Tibial artery (tissue), 4 donors: ENCODE data around the gene ATF7.
"Not testable (repeated sequence)": the region's sequence is repeated elsewhere in the genome, so short reads cannot be mapped to it uniquely, and the experiment has no call there.

ENCODE experiments used
- DNase-seq, 2 donors: peaks; one replicate each; pipeline ENCODE4 v3.0.0-alpha.2; 2019
- H3K27ac ChIP-seq, 2 donors: fragments of 200-600 bp; sonication (generic) in 1 of 2; 1 replicate in 1 of 2; 2 replicates in 1 of 2; pipeline ENCODE4 v1.5.1; 2018 to 2019; ENCODE audit warnings: mild to moderate bottlenecking in 1 of 2
- H3K27me3 ChIP-seq, 2 donors: fragments of 200-600 bp; sonication (generic) in 1 of 2; one replicate each; pipeline versions ENCODE4 v1.5.1 to v1.6.0; 2016 to 2019
- H3K36me3 ChIP-seq, 3 donors: fragments of 200-600 bp; sonication (generic) in 2 of 3; one replicate each; pipeline ENCODE4 v1.5.1; 2016 to 2019; ENCODE audit warnings: mild to moderate bottlenecking in 2 of 3
- H3K4me1 ChIP-seq, 4 donors: fragments of 200-600 bp; sonication (generic) in 2 of 4; 1 replicate in 3 of 4; 2 replicates in 1 of 4; pipeline ENCODE4 v1.5.1; 2016 to 2019
- H3K4me3 ChIP-seq, 2 donors: fragments of 200-600 bp; sonication (generic) in 1 of 2; 1 replicate in 1 of 2; 2 replicates in 1 of 2; pipeline ENCODE4 v1.5.1; 2018 to 2019; ENCODE audit warnings: mild to moderate bottlenecking in 2 of 2
- H3K9me3 ChIP-seq, 3 donors: fragments of 200-600 bp; sonication (generic) in 1 of 3; one replicate each; pipeline ENCODE4 v1.5.1; 2016 to 2019
- intact Hi-C: fragments of 100-400 bp; cut with DNase I; formaldehyde crosslinking; loops from one replicate; pipeline ENCODE4 v1.15.0; 2023; ENCODE audit warnings: low total_unique reads
- TF ChIP-seq, protein P1 (sequence below), 2 experiments: fragments of 200-600 bp in 1 of 2; fragments of 450-650 bp in 1 of 2; IDR thresholded peaks; one replicate each; pipeline ENCODE4 v1.5.1; 2017 to 2019; ENCODE audit warnings: antibody characterized with exemption in 2 of 2, mild to moderate bottlenecking in 1 of 2, moderate library complexity in 1 of 2

The ATF7 gene

DNA sequence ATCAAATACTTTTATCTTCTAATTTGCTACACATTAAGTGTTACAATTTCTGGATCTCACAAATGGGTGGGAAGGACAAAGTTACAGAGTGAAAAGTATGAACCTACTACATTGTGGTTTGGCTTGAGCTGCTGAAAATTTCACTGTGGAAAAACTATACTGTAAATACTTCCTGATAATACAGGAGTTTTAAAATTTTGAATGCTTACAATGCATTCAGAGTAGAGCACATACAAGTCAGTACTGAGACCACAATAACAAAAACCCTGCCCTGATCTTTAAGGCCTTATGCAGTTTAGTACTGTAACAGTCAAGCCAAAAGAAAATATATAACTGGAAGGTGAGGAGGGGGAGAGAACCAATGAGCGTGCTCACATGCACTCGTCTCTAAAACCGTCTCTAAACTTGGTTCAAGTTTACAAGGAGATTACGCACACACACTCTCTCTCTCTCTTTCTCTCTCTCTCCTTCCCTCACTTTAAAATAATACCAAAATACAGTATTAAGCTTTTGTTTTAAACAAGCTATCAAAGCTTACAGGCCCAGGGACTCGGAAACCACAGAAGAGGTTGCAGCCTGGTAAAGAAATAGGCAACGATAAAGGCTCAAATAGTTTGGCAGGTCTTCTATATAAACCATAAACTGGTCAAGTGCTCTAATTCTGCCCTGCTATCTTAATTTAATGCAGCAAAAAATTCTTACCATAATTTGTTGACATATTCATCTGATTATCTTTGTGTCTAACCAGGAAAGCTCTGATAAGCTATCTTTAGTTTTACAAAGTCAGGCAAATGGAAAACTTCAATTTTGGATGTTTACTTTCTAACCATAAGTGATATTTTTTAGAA, 58.0 kb downstream of the ATF7 start:
- Histone ChIP-seq H3K9me3 (no peaks in the 10 kb centered on the region), H3K27ac (no peak overlapping the region), H3K27me3 (no peaks in the 10 kb centered on the region), H3K4me1 (peaks cover 0 to 49% (median 32%) of the 10 kb centered on the region in 4 donors), H3K4me3 (no peak overlapping the region), H3K36me3 (peaks cover 0 to 15% (median 9%) of the 10 kb centered on the region in 3 donors)
- no peak for DNase-seq
- intact Hi-C loops, result no loop called here
- TF ChIP-seq, protein P1, sequence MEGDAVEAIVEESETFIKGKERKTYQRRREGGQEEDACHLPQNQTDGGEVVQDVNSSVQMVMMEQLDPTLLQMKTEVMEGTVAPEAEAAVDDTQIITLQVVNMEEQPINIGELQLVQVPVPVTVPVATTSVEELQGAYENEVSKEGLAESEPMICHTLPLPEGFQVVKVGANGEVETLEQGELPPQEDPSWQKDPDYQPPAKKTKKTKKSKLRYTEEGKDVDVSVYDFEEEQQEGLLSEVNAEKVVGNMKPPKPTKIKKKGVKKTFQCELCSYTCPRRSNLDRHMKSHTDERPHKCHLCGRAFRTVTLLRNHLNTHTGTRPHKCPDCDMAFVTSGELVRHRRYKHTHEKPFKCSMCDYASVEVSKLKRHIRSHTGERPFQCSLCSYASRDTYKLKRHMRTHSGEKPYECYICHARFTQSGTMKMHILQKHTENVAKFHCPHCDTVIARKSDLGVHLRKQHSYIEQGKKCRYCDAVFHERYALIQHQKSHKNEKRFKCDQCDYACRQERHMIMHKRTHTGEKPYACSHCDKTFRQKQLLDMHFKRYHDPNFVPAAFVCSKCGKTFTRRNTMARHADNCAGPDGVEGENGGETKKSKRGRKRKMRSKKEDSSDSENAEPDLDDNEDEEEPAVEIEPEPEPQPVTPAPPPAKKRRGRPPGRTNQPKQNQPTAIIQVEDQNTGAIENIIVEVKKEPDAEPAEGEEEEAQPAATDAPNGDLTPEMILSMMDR (IDR thresholded peaks at IDR 0.05), result no peak

DNA sequence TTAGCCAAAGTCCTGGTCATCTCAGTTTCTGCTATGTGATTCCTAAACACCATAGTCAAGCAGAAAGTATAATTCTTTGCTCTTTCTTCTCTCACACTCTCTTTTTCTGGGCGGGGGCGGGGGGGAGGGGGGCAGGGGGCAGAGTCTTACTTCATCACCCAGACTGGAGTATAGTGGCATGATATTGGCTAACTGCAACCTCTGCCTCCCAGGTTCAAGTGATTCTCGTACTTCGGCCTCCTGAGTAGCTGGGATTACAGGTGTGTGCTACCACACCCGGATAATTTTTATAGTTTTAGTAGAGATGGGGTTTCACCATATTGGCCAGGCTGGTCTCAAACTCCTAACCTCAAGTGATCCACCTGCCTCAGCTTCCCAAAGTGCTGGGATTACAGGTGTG, 60.8 kb downstream of the ATF7 start:
- intact Hi-C loops, H3K9me3 ChIP-seq, H3K36me3 ChIP-seq, H3K4me3 ChIP-seq, H3K27me3 ChIP-seq, DNase-seq: not testable (repeated sequence)
- H3K4me1 ChIP-seq, result peaks cover 0 to 75% (median 54%) of the 10 kb centered on the region in 4 donors
- peak overlapping the region in 1 of 2 donors; percentile 20 for H3K27ac ChIP-seq

DNA sequence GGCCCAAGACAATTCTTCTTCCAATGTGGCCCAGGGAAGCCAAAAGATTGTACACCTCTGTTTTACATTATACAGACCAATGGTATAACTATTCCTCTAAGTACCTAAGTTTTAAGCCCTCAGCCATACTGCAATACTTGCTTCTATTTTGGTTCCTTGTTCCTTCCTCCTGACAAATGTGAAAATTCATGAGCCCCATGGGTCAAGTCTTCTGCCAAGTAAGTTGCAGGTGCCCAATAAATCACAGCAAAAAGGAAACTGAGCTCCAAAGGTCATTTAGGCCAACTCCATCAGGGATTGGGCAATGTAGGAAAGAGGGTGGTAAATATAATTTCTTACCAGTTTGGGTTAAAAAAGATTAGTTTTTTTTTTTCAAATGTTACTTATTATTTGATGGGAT, 61.2 kb downstream of the ATF7 start:
- Histone ChIP-seq H3K4me3 (no peak overlapping the region), H3K27ac (peak overlapping the region in 1 of 2 donors; percentile 27), H3K27me3 (no peaks in the 10 kb centered on the region), H3K36me3 (no peaks in the 10 kb centered on the region), H3K4me1 (peaks cover 0 to 79% (median 59%) of the 10 kb centered on the region in 4 donors), H3K9me3 (no peaks in the 10 kb centered on the region)
- intact Hi-C loops, result no loop called here
- no peak for DNase-seq
- TF ChIP-seq, protein P1 (IDR thresholded peaks at IDR 0.05), result no peak

DNA sequence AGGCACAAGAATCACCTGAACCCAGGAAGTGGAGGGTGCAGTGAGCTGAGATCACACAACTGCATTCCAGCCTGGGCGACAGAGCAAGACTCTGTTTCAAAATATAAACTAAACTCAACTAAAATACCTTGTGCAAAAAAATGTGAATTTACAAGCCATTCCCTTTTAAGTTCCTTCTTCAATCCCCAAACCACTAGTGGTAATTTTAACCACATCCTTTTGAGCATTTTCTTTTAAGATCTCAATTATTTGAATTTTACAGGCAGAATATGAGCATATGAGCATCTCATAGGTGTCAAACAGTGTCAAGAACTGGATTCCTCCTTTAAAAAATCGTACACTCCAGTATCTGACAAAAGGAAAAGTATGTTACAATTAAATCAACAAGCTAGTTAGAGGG, 61.9 kb downstream of the ATF7 start:
- no peak for DNase-seq
- no peaks in the 10 kb centered on the region for H3K9me3 ChIP-seq
- TF ChIP-seq, protein P1 (IDR thresholded peaks at IDR 0.05), result no peak
- peak overlapping the region in 1 of 2 donors; percentile 27 for H3K27ac ChIP-seq
- H3K27me3 ChIP-seq, result no peaks in the 10 kb centered on the region
- intact Hi-C loops, result no loop called here
- no peak overlapping the region for H3K4me3 ChIP-seq
- no peaks in the 10 kb centered on the region for H3K36me3 ChIP-seq
- peaks cover 0 to 85% (median 63%) of the 10 kb centered on the region in 4 donors for H3K4me1 ChIP-seq

DNA sequence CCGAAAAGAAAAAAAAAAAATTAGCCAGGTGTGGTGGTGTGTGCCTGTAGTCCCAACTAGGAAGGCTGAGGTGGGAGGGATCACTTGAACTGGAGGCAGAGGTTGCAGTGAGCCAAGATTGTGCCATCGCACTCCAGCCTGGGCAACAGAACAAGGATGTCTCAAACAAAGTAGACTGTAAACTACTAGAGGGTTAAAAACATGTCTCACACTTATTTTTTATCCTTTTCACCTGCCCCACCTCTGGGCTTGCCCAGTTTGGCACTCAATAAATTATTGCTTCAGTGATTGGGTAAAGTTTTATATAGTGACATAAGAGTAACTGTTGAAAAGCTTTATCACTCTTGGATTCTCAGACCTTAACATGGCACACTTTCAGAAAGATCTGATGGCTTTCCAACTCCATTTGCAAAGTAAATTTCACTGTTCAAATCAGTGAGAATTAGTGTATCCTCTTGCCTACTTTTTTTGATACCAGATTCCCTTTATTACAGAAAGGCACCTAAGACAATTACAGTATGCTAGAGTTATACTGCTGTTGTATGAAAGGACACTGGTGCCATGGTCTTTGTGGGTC, 62.6 kb downstream of the ATF7 start:
- H3K4me3 ChIP-seq, result no peak overlapping the region
- peaks cover 0 to 85% (median 64%) of the 10 kb centered on the region in 4 donors for H3K4me1 ChIP-seq
- no peak for DNase-seq
- TF ChIP-seq, protein P1 (IDR thresholded peaks at IDR 0.05), result no peak
- intact Hi-C loops, result no loop called here
- no peaks in the 10 kb centered on the region for H3K27me3 ChIP-seq
- peak overlapping the region in 1 of 2 donors; percentile 22 for H3K27ac ChIP-seq
- H3K9me3 ChIP-seq, result no peaks in the 10 kb centered on the region
- no peaks in the 10 kb centered on the region for H3K36me3 ChIP-seq

DNA sequence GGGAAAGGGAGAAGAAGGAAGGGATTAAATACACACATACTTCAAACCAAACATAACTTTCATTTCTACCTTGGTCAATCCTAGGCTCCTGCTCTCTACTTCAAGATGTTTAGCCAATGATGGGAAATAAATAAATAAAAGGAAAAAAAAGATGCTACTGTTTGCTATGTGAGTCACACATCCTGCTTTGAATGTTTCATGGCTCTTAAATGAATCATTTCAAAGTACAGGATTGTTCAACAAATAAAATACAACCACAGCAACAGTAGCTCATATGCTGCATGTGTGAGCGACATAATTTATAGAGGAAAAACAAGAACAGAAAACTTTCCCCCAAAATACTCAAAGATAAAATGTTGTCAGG, 64.6 kb downstream of the ATF7 start:
- H3K4me3 ChIP-seq, result no peak overlapping the region
- no peaks in the 10 kb centered on the region for H3K36me3 ChIP-seq
- intact Hi-C loops, result no loop called here
- DNase-seq, result no peak
- no peaks in the 10 kb centered on the region for H3K9me3 ChIP-seq
- TF ChIP-seq, protein P1 (IDR thresholded peaks at IDR 0.05), result no peak
- peaks cover 0 to 84% (median 65%) of the 10 kb centered on the region in 4 donors for H3K4me1 ChIP-seq
- peak overlapping the region; percentile 62 to 72 for H3K27ac ChIP-seq
- H3K27me3 ChIP-seq, result no peaks in the 10 kb centered on the region
